K562 (cell line): Measurements from ENCODE around the gene CCNT1. TPM values are rescaled to one million over a fixed set of nuclear protein-coding genes. Genes with fewer than 3 reads are reported as not detected.

ENCODE experiments used
- ATAC-seq: fragments of 200-7000 bp; cut with Tn5 transposase; 3 replicates; pipeline ENCODE4 v1.9.1; 2020; ENCODE audit warnings: moderate library complexity
- Bru-seq: library from RNA; stranded (reverse); fragments of 400-500 nt; gene quantifications from one replicate; lab custom pipeline; 2021; lab: Mats Ljungman, UMichigan
- BruChase-seq, 2 experiments: library from RNA; stranded (reverse); fragments of 400-500 nt; gene quantifications; one replicate each; lab custom pipeline; 2021; lab: Mats Ljungman, UMichigan
- BruUV-seq: library from RNA; stranded (reverse); fragments of 400-500 nt; replicated peaks from 2 replicates; lab custom pipeline; 2021; lab: Mats Ljungman, UMichigan
- CTCF ChIA-PET: fragments of 300-600 bp; formaldehyde crosslinking; extraction: SDS; loops from one replicate; lab custom pipeline; 2021; ENCODE audit warnings: low intra/inter-chr PET ratio; lab: Yijun Ruan, JAX
- POLR2A ChIA-PET: fragments of 300-600, 350-650 bp; sonication (Branson Sonifier 250); formaldehyde crosslinking; extraction: SDS; loops from one replicate; lab custom pipeline; 2021; ENCODE audit warnings: antibody characterized with exemption, inconsistent platforms; lab: Yijun Ruan, JAX
- DNase-seq, 4 experiments: peaks; one replicate each; pipeline versions ENCODE4 v3.0.0 to v3.0.0-alpha.2; 2011 to 2018; ENCODE audit warnings: low spot score in 3 of 4, mixed read lengths in 3 of 4; ENCODE audit errors: extremely low read depth in 1 of 4
- FAIRE-seq: peaks from 2 replicates; lab custom pipeline; 2011; peaks lifted over from hg19 to GRCh38; lab: Jason Lieb, UNC
- H2AFZ ChIP-seq: 2 replicates; pipeline ENCODE4 v1.6.0; 2011; ENCODE audit warnings: low read depth, low read length, control low read depth, inconsistent platforms
- H3K27ac ChIP-seq: fragments of 200-600 bp; 3 replicates; pipeline ENCODE4 v1.8.0; 2011; ENCODE audit warnings: low read depth, mild to moderate bottlenecking, control low read depth, inconsistent platforms, low read length, moderate library complexity, mixed read lengths; ENCODE audit errors: extremely low read depth
- H3K27me3 ChIP-seq, 2 experiments: fragments of 300-600 bp in 1 of 2; 2 replicates in 1 of 2; 3 replicates in 1 of 2; pipeline versions ENCODE4 v1.6.0 to v1.8.0; 2011; ENCODE audit warnings: inconsistent platforms in 2 of 2, low read length in 2 of 2, mild to moderate bottlenecking in 1 of 2, mixed read lengths in 1 of 2, moderate library complexity in 1 of 2; ENCODE audit not compliant: control insufficient read depth in 2 of 2, insufficient read depth in 2 of 2
- H3K36me3 ChIP-seq: fragments of 300-600 bp; 3 replicates; pipeline ENCODE4 v1.8.0; 2011; ENCODE audit warnings: mild to moderate bottlenecking, low read length, inconsistent platforms; ENCODE audit not compliant: control insufficient read depth, insufficient read depth
- H3K4me1 ChIP-seq, 2 experiments: fragments of 200-600 bp in 1 of 2; replicated peaks in 1 of 2; 2 replicates in 1 of 2; 3 replicates in 1 of 2; pipeline versions ENCODE4 v1.5.1 to v1.8.0; 2011; ENCODE audit warnings: inconsistent platforms in 2 of 2, low read length in 2 of 2, mild to moderate bottlenecking in 1 of 2, mixed read lengths in 1 of 2, moderate library complexity in 1 of 2; ENCODE audit not compliant: control insufficient read depth in 2 of 2, insufficient read depth in 2 of 2
- H3K4me2 ChIP-seq: 2 replicates; pipeline ENCODE4 v1.6.1; 2011; ENCODE audit warnings: low read length, control low read depth, inconsistent platforms, mixed read lengths; ENCODE audit not compliant: insufficient read depth
- H3K4me3 ChIP-seq: fragments of 200-600 bp; sonication (generic), shearing (Covaris generic); 2 replicates; pipeline ENCODE4 v1.5.1; 2016; ENCODE audit warnings: control low read depth, inconsistent platforms
- H3K79me2 ChIP-seq: fragments of 200-600 bp; 3 replicates; pipeline ENCODE4 v1.8.0; 2011; ENCODE audit warnings: low read length, inconsistent platforms; ENCODE audit not compliant: control insufficient read depth, insufficient read depth
- H3K9ac ChIP-seq, 2 experiments: 2 replicates each; pipeline versions ENCODE4 v1.6.0 to v1.6.1; 2011; ENCODE audit warnings: low read depth in 2 of 2, low read length in 2 of 2, control low read depth in 1 of 2, inconsistent platforms in 1 of 2, mild to moderate bottlenecking in 1 of 2, mixed read lengths in 1 of 2; ENCODE audit not compliant: insufficient read depth in 1 of 2
- H3K9me1 ChIP-seq: one replicate; pipeline ENCODE4 v1.6.0; 2011; ENCODE audit warnings: inconsistent platforms, mild to moderate bottlenecking, low read length, moderate library complexity; ENCODE audit not compliant: control insufficient read depth, insufficient read depth
- H3K9me3 ChIP-seq: replicated peaks from 2 replicates; pipeline ENCODE4 v1.5.1; 2011; ENCODE audit warnings: low read depth, low read length, inconsistent platforms; ENCODE audit not compliant: control insufficient read depth, insufficient read depth
- H4K20me1 ChIP-seq: replicated peaks from 2 replicates; pipeline ENCODE4 v1.6.1; 2011; ENCODE audit warnings: low read length, inconsistent platforms, mixed read lengths; ENCODE audit not compliant: control insufficient read depth, insufficient read depth
- KLF1 ChIP-seq: fragments of 450-650 bp; IDR thresholded peaks from 2 replicates; pipeline ENCODE4 v1.6.1; 2016; ENCODE audit warnings: missing genetic modification characterization, missing compliant biosample characterization
- LCOR ChIP-seq: sonication (generic); formaldehyde crosslinking; IDR thresholded peaks from 2 replicates; pipeline ENCODE4 v1.8.0; 2022; ENCODE audit warnings: mild to moderate bottlenecking, missing genetic modification reagents
- MECOM ChIP-seq: fragments of 250-450 bp; sonication (Bioruptor Pico); IDR thresholded peaks from 2 replicates; pipeline ENCODE4 v1.8.0; 2022; ENCODE audit warnings: inconsistent platforms
- RB1 ChIP-seq: fragments of 450-650 bp; IDR thresholded peaks from 2 replicates; pipeline ENCODE4 v1.6.1; 2017; ENCODE audit warnings: low read depth, mild to moderate bottlenecking
- SMAD4 ChIP-seq: fragments of 250-450 bp; sonication (Bioruptor Pico); conservative IDR thresholded peaks from 2 replicates; pipeline ENCODE4 v1.8.0; 2021; ENCODE audit warnings: inconsistent platforms, mild to moderate bottlenecking, moderate library complexity
- TCFL5 ChIP-seq: fragments of 250-450 bp; sonication (Bioruptor Pico); conservative IDR thresholded peaks from 2 replicates; pipeline ENCODE4 v1.6.1; 2021; ENCODE audit warnings: mild to moderate bottlenecking, moderate library complexity, matching md5 sums
- THRAP3 ChIP-seq: fragments of 450-650 bp; IDR thresholded peaks from 2 replicates; pipeline ENCODE4 v1.6.1; 2016; ENCODE audit warnings: mild to moderate bottlenecking, inconsistent platforms, borderline replicate concordance
- ZNF3 ChIP-seq: fragments of 250-450 bp; sonication (Bioruptor Pico); IDR thresholded peaks from 2 replicates; pipeline ENCODE4 v1.5.0; 2021; ENCODE audit warnings: mild to moderate bottlenecking, moderate library complexity
- WGBS: fragments of 100-300 bp; shearing (Covaris generic); methylation state at CpG from one replicate; pipeline ENCODE4 v1.1.6; 2016; ENCODE audit warnings: low coverage, mixed read lengths; ENCODE audit not compliant: insufficient coverage; ENCODE audit errors: missing lambda C conversion rate; 5-methylcytosine and 5-hydroxymethylcytosine counted together
- in situ Hi-C: fragments of 300-500 bp; cut with MboI; formaldehyde crosslinking; loops from 4 replicates; pipeline ENCODE4 v1.15.0; 2018; ENCODE audit warnings: inconsistent platforms, mixed read lengths
- intact Hi-C: fragments of 100-400 bp; cut with micrococcal nuclease; formaldehyde crosslinking; loops from 2 replicates; pipeline ENCODE4 v1.14.2; 2022
- long read RNA-seq, 3 experiments: library from polyadenylated mRNA in 2 of 3; library from RNA in 1 of 3; unstranded in 2 of 3; stranded (forward) in 1 of 3; transcript quantifications; one replicate each; pipeline ENCODE4 v2.0.0, GENCODE V29; 2019 to 2022
- polyA minus RNA-seq, 3 experiments: library from RNA; depleted of rRNA, polyadenylated mRNA; stranded (reverse); fragments of >200 nt; gene quantifications; 2 replicates each; pipeline ENCODE4 v1.2.3, GENCODE V29; 2011
- polyA plus RNA-seq, 8 experiments: library from polyadenylated mRNA; depleted of rRNA in 4 of 8; stranded (reverse) in 5 of 8; unstranded in 3 of 8; fragments of >200 nt; fragmentation: Nextera tagmentation in 2 of 8; fragmentation: Illumina TruSeq in 1 of 8; extraction: Ambion mirVana in 2 of 8; extraction: Trizol in 1 of 8; gene quantifications; 2 replicates each; pipeline versions ENCODE4 v1.2.1 to v1.2.3, GENCODE V29; 2011 to 2014; ENCODE audit warnings: inconsistent platforms in 1 of 8, missing spikeins in 1 of 8
- total RNA-seq, 7 experiments: library from RNA; depleted of rRNA in 6 of 7; stranded (reverse); fragments of >200 nt in 6 of 7; fragmentation: Illumina TruSeq in 2 of 7; extraction: Trizol in 2 of 7; gene quantifications; 2 replicates each; pipeline versions ENCODE4 v1.2.1 to v1.2.3, GENCODE V29; 2011 to 2021; ENCODE audit warnings: low replicate concordance in 1 of 7
- TF ChIP-seq, protein P1 (sequence below): sonication (generic); formaldehyde crosslinking; IDR thresholded peaks from 2 replicates; pipeline ENCODE4 v1.4.0; 2020; ENCODE audit warnings: mild to moderate bottlenecking, missing genetic modification reagents
- TF ChIP-seq, protein P2 (sequence below): fragments of 200-800 bp; sonication (Bioruptor generic); IDR thresholded peaks from 2 replicates; pipeline ENCODE4 v1.6.1; 2017; ENCODE audit warnings: missing genetic modification characterization, missing compliant biosample characterization
- TF ChIP-seq, protein P3 (sequence below): fragments of 450-650 bp; formaldehyde crosslinking; IDR thresholded peaks from 2 replicates; pipeline ENCODE4 v1.4.0; 2022; ENCODE audit warnings: missing genetic modification characterization

Gene CCNT1
- 99.4 and 118 TPM in 2 replicates for total RNA-seq (2011; cell fraction: chromatin; rRNA removed; ENCODE audit: low replicate concordance)
- 36.3 and 46.0 TPM in 2 replicates for total RNA-seq (2011; cell fraction: nucleolus; rRNA removed)
- 45.0 and 52.4 TPM in 2 replicates for total RNA-seq (2011; cell fraction: nucleoplasm; rRNA removed)
- total RNA-seq (2014; rRNA removed): 17.1 and 24.0 TPM in 2 replicates
- 51.0 and 60.3 TPM in 2 replicates for total RNA-seq (2014; rRNA removed; fragmentation: Illumina TruSeq; extraction: Trizol)
- 37.6 and 39.0 TPM in 2 replicates for total RNA-seq (2015; rRNA removed; fragmentation: Illumina TruSeq; extraction: Trizol)
- 52.4 and 53.9 TPM in 2 replicates for total RNA-seq (2021)
- polyA plus RNA-seq (2011; rRNA removed): 44.4 and 49.7 TPM in 2 replicates
- 14.6 and 26.2 TPM in 2 replicates for polyA plus RNA-seq (2011; cell fraction: cytosol; rRNA removed)
- polyA plus RNA-seq (2011; cell fraction: nucleus; rRNA removed): 54.4 and 61.1 TPM in 2 replicates
- polyA plus RNA-seq (2012): 14.2 and 17.1 TPM in 2 replicates
- polyA plus RNA-seq (2014; fragmentation: Illumina TruSeq; extraction: Trizol): 27.1 and 33.4 TPM in 2 replicates
- 10 to 100 TPM in 1 of 2 experiments, 1 to 10 TPM in 1; 9.7 to 10.5 TPM for polyA plus RNA-seq (2014; fragmentation: Nextera tagmentation; extraction: Ambion mirVana)
- 18.2 and 18.5 TPM in 2 replicates for polyA plus RNA-seq (2014; rRNA removed)
- polyA minus RNA-seq (2011; rRNA and poly(A)+ RNA removed): 223 and 245 TPM in 2 replicates
- polyA minus RNA-seq (2011; cell fraction: cytosol; rRNA and poly(A)+ RNA removed): 31.3 and 40.4 TPM in 2 replicates
- 28.1 and 55.5 TPM in 2 replicates for polyA minus RNA-seq (2011; cell fraction: nucleus; rRNA and poly(A)+ RNA removed)
- Bru-seq, nascent RNA: percentile 90 among the genes with signal in this experiment
- BruChase-seq, experiment 1, labeled RNA remaining after a 2-hour chase: percentile 97 among the genes with signal in this experiment
- percentile 97 among the genes with signal in this experiment for BruChase-seq, experiment 2, labeled RNA remaining after a 6-hour chase
- long read RNA-seq, experiment 1, full-length matches to known transcripts: 1 of 26 reads
- long read RNA-seq, experiment 1, partial matches to known transcripts: 0 of 26 reads
- long read RNA-seq, experiment 1, other reads (novel, unspliced or antisense): 25 of 26 reads
- long read RNA-seq, experiment 2, partial matches to known transcripts: 0 of 20 reads
- long read RNA-seq, experiment 2, other reads (novel, unspliced or antisense): 20 of 20 reads
- long read RNA-seq, experiment 3, full-length matches to known transcripts: 2 of 4 reads
- long read RNA-seq, experiment 3, partial matches to known transcripts: 0 of 4 reads
- long read RNA-seq, experiment 3, other reads (novel, unspliced or antisense): 2 of 4 reads

DNA sequence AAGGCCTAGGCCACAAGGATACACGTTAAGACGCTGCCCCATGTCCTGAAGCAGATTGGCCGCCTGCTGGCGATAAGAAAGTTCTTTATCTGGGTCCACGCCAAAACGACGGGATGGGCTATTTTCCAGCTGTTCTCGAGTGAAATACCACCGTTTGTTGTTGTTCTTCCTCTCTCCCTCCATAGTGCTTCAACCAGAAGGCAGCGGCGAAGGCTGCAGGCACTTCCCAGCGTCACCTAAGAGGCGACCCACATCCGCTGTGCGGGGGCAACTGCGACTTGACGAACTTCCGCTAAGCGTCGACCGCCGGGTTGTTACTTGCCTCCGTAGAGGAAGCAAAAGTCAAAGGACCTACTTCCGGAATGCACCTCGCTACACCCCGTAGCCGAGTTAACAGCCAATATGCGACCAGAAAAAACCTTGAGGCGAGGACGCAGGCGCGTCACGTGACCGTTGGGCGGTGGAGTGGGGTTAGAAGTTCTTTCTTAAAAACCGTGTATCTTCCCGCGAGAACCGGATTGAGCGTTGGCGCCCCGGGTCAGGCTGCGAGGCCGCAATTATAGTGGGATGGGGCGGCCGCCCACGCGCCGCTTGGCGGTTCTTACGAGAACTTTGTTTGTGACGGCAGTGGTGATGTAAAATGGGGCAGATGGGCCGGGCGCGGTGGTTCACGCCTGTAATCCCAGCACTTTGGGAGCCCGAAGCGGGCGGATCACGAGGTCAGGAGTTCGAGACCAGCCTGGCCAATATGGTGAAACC, at the start of gene CCNT1:
Gene CCNT1 (minus strand): TSS at position 215 of the 759 bp plus-strand sequence. CDS start 32 bp downstream, at position 183.
- Histone ChIP-seq H3K9me3 (peaks cover 16% of the 10 kb centered on the region), H3K9ac (peak within 1 kb of the TSS; percentile 98 to 99), H2AFZ (peak within 1 kb of the TSS; percentile 78), H3K36me3 (peaks cover 35% of the 10 kb centered on the region), H3K9me1 (no peaks in the 10 kb centered on the region), H3K27me3 (no peaks in the 10 kb centered on the region), H3K4me2 (peak within 1 kb of the TSS; percentile 93), H3K4me1 (peaks cover 5 to 14% of the 10 kb centered on the region in 2 experiments; a peak in 4 of 5 replicates), H3K27ac (peak within 1 kb of the TSS; percentile 98), H3K79me2 (peaks cover 50% of the 10 kb centered on the region), H4K20me1 (no peaks in the 10 kb centered on the region; the same call in none of the 2 replicates), H3K4me3 (peak within 1 kb of the TSS; percentile 94)
- ChIA-PET POLR2A (interaction anchor here (0.9 to 2.5 kb wide), 7 partner anchors 12 to 34 kb away, joined by 3 to 17 read pairs (median 3); partner anchors contain the start of gene KANSL2), CTCF (no interaction called here)
- ATAC-seq: peak; percentile 95
- BruUV-seq: no TSS peak
- intact Hi-C loops: loop anchor here (2.0 kb wide), 1 partner anchor 34 kb away; the partner anchor contains the start of gene KANSL2
- WGBS: 1% methylated on average over 61 of the region's 61 CpGs
- peak; percentile 95 to 100 (median 97) for DNase-seq
- in situ Hi-C loops: no loop called here
- peak; percentile 100 for FAIRE-seq
- TF ChIP-seq TCFL5 (CRISPR knock-in tag) (no peak), THRAP3 (no peak), ZNF3 (no peak), SMAD4 (peak; percentile 60; the same call in 1 of the 2 replicates), MECOM (CRISPR knock-in tag) (0 out of 2 replicates have a peak, but pooled peaks have one; percentile 28), KLF1 (tag) (peak; percentile 99), LCOR (CRISPR knock-in tag) (peak; percentile 94; the same call in 1 of the 2 replicates), RB1 (peak; percentile 81)
- TF ChIP-seq, protein P1, sequence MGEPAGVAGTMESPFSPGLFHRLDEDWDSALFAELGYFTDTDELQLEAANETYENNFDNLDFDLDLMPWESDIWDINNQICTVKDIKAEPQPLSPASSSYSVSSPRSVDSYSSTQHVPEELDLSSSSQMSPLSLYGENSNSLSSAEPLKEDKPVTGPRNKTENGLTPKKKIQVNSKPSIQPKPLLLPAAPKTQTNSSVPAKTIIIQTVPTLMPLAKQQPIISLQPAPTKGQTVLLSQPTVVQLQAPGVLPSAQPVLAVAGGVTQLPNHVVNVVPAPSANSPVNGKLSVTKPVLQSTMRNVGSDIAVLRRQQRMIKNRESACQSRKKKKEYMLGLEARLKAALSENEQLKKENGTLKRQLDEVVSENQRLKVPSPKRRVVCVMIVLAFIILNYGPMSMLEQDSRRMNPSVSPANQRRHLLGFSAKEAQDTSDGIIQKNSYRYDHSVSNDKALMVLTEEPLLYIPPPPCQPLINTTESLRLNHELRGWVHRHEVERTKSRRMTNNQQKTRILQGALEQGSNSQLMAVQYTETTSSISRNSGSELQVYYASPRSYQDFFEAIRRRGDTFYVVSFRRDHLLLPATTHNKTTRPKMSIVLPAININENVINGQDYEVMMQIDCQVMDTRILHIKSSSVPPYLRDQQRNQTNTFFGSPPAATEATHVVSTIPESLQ (CRISPR knock-in tag): peak; percentile 91
- TF ChIP-seq, protein P2, sequence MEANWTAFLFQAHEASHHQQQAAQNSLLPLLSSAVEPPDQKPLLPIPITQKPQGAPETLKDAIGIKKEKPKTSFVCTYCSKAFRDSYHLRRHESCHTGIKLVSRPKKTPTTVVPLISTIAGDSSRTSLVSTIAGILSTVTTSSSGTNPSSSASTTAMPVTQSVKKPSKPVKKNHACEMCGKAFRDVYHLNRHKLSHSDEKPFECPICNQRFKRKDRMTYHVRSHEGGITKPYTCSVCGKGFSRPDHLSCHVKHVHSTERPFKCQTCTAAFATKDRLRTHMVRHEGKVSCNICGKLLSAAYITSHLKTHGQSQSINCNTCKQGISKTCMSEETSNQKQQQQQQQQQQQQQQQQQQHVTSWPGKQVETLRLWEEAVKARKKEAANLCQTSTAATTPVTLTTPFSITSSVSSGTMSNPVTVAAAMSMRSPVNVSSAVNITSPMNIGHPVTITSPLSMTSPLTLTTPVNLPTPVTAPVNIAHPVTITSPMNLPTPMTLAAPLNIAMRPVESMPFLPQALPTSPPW (CRISPR knock-in tag): peak; percentile 79
- TF ChIP-seq, protein P3, sequence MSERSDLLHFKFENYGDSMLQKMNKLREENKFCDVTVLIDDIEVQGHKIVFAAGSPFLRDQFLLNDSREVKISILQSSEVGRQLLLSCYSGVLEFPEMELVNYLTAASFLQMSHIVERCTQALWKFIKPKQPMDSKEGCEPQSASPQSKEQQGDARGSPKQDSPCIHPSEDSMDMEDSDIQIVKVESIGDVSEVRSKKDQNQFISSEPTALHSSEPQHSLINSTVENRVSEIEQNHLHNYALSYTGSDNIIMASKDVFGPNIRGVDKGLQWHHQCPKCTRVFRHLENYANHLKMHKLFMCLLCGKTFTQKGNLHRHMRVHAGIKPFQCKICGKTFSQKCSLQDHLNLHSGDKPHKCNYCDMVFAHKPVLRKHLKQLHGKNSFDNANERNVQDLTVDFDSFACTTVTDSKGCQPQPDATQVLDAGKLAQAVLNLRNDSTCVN (CRISPR knock-in tag): no peak
